ENCODE data around the gene KCNG2. TPM values are rescaled to one million over a fixed set of nuclear protein-coding genes. Genes with fewer than 3 reads are reported as not detected.

Gene KCNG2
- total and polyA plus RNA-seq, 9 of the 15 experiments (the other 6 are each of a cell fraction or from before 2014, with no cell fraction given), result not detected

GRCh38 chr18:79917853-79918614 lies 120.3 kb downstream of the KCNG2 start:
- Histone ChIP-seq H3K79me2 (ENCODE audit: control insufficient read depth, insufficient read depth, low read length) (no peaks in the 10 kb centered on the region), H3K4me2 (ENCODE audit: insufficient read depth, low read length) (no peak overlapping the region), H2AFZ (ENCODE audit: low read depth, low read length) (no peak overlapping the region), H3K4me3 (no peak overlapping the region), H3K4me1 (replicated peaks in 1 of 2; ENCODE audit: control insufficient read depth in 2 of 2, insufficient read depth in 2 of 2, low read length in 2 of 2) (no peaks in the 10 kb centered on the region; a peak in 1 of 5 replicates), H3K9me3 (replicated peaks; ENCODE audit: control insufficient read depth, insufficient read depth, low read depth, low read length) (0 out of 2 replicates have a peak, but pooled peaks cover 1% of the 10 kb centered on the region), H3K9ac (ENCODE audit: insufficient read depth in 1 of 2, low read depth in 2 of 2, low read length in 2 of 2) (no peak overlapping the region), H3K36me3 (ENCODE audit: control insufficient read depth, insufficient read depth, low read length) (no peaks in the 10 kb centered on the region), H3K27me3 (ENCODE audit: control insufficient read depth in 2 of 2, insufficient read depth in 2 of 2, low read length in 2 of 2) (no peaks in the 10 kb centered on the region), H4K20me1 (replicated peaks; ENCODE audit: control insufficient read depth, insufficient read depth, low read length) (no peaks in the 10 kb centered on the region), H3K9me1 (ENCODE audit: control insufficient read depth, insufficient read depth, low read length) (no peaks in the 10 kb centered on the region), H3K27ac (ENCODE audit: extremely low read depth, low read depth, low read length) (no peak overlapping the region)
- ATAC-seq (no peak), FAIRE-seq (no peak), DNase-seq (ENCODE audit: extremely low read depth in 1 of 4, low spot score in 3 of 4) (no peak)
- CTCF ChIA-PET (ENCODE audit: low intra/inter-chr PET ratio), result no interaction called here
- no TSS peak for BruUV-seq (replicated peaks)
- 68% methylated on average over 5 of the region's 25 CpGs for WGBS (ENCODE audit: insufficient coverage, low coverage, missing lambda C conversion rate)
- in situ Hi-C loops (cut with MboI), result no loop called here
- intact Hi-C loops (cut with micrococcal nuclease), result no loop called here
- POLR2A ChIA-PET, result interaction anchor here (0.7 kb wide), 1 partner anchor 25 kb away, joined by 4 read pairs; no protein-coding TSS in a partner anchor
- TF ChIP-seq ZZZ3 (IDR thresholded peaks at IDR 0.05) (no peak), GABPA (tag; conservative IDR thresholded peaks at IDR 0.05; ENCODE audit: low read depth) (no peak), ILF3 (IDR thresholded peaks at IDR 0.05; ENCODE audit: borderline replicate concordance) (no peak), MLX (CRISPR knock-in tag; conservative IDR thresholded peaks at IDR 0.05) (no peak), DPF2 (IDR thresholded peaks at IDR 0.05) (no peak), RBM22 (IDR thresholded peaks at IDR 0.05; ENCODE audit: low read depth, low read length, poor library complexity, severe bottlenecking) (no peak), ZNF551 (CRISPR knock-in tag; IDR thresholded peaks at IDR 0.05) (no peak), ZNF512 (tag; IDR thresholded peaks at IDR 0.05) (no peak), CEBPG (CRISPR knock-in tag; IDR thresholded peaks at IDR 0.05) (no peak), CEBPG (tag; conservative IDR thresholded peaks at IDR 0.05 in 1 of 2, IDR thresholded peaks at IDR 0.05 in 1 of 2) (no peak)
- TF ChIP-seq, protein P1, sequence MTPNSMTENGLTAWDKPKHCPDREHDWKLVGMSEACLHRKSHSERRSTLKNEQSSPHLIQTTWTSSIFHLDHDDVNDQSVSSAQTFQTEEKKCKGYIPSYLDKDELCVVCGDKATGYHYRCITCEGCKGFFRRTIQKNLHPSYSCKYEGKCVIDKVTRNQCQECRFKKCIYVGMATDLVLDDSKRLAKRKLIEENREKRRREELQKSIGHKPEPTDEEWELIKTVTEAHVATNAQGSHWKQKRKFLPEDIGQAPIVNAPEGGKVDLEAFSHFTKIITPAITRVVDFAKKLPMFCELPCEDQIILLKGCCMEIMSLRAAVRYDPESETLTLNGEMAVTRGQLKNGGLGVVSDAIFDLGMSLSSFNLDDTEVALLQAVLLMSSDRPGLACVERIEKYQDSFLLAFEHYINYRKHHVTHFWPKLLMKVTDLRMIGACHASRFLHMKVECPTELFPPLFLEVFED (CRISPR knock-in tag; conservative IDR thresholded peaks at IDR 0.05), result no peak
- TF ChIP-seq, protein P2, sequence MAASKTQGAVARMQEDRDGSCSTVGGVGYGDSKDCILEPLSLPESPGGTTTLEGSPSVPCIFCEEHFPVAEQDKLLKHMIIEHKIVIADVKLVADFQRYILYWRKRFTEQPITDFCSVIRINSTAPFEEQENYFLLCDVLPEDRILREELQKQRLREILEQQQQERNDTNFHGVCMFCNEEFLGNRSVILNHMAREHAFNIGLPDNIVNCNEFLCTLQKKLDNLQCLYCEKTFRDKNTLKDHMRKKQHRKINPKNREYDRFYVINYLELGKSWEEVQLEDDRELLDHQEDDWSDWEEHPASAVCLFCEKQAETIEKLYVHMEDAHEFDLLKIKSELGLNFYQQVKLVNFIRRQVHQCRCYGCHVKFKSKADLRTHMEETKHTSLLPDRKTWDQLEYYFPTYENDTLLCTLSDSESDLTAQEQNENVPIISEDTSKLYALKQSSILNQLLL (CRISPR knock-in tag; IDR thresholded peaks at IDR 0.05; ENCODE audit: borderline replicate concordance), result no peak
- TF ChIP-seq, protein P3, sequence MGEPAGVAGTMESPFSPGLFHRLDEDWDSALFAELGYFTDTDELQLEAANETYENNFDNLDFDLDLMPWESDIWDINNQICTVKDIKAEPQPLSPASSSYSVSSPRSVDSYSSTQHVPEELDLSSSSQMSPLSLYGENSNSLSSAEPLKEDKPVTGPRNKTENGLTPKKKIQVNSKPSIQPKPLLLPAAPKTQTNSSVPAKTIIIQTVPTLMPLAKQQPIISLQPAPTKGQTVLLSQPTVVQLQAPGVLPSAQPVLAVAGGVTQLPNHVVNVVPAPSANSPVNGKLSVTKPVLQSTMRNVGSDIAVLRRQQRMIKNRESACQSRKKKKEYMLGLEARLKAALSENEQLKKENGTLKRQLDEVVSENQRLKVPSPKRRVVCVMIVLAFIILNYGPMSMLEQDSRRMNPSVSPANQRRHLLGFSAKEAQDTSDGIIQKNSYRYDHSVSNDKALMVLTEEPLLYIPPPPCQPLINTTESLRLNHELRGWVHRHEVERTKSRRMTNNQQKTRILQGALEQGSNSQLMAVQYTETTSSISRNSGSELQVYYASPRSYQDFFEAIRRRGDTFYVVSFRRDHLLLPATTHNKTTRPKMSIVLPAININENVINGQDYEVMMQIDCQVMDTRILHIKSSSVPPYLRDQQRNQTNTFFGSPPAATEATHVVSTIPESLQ (CRISPR knock-in tag; IDR thresholded peaks at IDR 0.05), result no peak

All from K562 (cell line).